NCI-H345 treated with DMSO at 0.1 percent for 48 hours (cell line): ENCODE data around the gene TMEM114.

Source experiments
- DNase-seq: peaks from one replicate; lab custom pipeline; 2025; ENCODE audit not compliant: unreplicated experiment; lab: John Stamatoyannopoulos, UW

Gene TMEM114

DNA sequence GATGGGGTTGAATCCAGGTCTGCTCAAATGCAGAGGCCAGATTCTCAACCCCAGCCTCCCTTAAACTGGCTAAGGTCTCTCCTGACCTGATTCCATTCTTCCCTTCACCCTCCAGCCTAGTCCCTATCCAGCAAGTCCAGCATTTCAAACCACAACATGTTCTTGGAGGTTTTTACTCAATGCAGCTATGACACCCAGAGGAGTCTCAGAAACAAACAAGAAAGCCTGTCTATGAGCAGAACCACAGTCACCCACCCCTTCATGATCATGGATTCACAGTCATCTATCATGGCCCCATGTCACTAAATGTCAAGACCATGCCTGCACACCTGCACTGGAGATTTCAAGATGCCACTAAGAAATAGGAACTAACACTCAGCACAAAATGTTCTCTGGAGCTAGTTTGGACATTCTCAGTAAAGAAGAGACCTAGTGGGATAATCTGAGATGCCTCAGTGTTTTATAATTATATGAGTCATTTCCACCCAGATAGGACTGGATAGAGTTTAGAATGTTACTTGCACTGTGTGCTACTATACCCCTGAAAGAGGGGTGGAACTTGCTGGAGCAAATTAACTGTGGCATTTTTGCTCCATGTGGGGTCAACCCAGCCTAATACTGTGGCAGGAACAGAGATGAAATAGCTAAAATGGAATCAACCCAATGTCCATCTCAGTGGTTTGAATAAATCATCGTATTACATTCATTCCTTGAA, 21.7 kb upstream of the TMEM114 start:
- no peak for DNase-seq

DNA sequence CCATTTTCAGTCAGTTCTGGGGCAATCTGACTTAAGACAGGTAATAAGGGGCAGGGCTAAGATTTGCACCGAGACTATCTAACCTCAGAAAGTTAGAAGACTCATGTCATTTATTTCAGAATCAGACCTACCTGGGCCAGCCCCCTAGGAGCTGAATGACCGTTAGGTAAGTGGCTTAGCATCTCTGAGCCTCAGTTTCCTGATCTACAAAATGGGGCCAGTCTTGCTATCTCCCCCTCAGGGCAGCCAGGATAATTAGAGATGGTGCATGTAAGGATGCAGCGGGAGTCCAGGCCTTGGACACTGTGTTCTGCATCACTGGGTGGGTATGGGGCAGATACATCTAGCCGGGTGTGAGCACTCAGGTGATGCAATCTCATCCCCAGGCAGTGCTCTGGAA, 20.8 kb upstream of the TMEM114 start:
- no peak for DNase-seq

DNA sequence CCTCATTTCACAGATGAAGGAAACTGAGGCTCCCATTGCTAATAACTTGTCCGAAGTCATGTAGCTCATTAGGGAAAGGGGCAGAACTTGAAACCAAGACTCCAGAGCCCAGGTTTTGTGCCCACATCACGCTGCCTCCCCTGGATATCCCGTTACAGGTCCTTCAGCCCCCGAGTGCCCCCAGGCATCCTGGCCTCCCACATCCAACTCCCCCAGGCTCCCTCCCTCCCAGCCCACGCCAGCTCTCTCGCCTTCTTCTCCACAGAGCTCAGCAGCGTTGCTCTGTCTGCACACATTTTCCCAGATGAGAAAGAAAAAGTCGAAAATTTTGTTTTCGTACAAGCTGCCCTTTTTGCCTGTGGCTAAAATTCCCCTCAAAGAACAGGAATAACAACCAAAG, 16.9 kb upstream of the TMEM114 start:
- DNase-seq: no peak

DNA sequence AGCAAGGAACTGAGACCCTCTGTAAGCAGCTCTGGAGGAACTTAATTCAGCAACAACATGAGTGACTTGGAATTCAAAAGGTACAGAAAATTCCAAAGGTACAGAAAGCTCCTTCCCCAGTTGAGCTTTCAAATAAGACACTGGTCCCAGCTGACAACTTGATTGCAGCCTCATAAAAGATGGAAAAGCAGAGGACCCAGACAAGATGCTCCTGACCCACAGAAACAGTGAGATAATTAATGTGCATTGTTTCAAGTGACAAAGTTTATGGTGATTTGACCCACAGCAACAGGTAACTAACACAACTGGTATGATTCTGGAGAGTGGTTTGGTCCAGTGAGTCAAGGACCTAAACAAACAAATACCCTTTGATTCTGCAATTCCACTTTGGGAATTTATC, 15.2 kb upstream of the TMEM114 start:
- no peak for DNase-seq

DNA sequence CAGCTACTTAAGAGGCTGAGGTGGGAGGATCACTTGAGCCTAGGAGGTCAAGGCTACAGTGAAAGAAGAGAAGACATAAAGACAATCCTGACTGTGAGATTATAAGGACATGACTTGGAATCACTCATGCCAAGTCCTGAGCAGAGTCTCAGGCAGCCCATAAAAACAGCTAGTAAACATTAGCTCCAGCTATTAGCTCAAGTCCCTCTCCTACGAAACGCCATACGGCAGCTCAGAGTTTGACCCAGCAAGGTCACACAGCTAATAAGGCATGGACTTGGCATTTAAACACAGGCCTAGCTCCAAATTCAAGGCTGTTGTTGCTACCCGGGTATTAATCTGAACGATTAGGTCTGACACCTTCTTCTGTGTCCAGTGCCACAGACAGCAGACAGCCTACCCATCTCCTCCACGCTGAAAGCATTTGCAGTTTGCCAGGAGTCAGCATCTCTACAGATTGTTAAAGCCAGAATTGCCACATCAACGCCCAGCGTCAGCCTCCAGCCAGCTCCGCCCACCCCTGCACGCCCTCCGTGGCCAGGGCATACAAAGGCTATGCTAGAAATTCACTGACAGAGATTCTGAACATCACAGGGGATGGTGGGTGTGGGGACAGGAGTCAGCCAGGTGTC, 9.9 kb upstream of the TMEM114 start:
- DNase-seq: no peak

DNA sequence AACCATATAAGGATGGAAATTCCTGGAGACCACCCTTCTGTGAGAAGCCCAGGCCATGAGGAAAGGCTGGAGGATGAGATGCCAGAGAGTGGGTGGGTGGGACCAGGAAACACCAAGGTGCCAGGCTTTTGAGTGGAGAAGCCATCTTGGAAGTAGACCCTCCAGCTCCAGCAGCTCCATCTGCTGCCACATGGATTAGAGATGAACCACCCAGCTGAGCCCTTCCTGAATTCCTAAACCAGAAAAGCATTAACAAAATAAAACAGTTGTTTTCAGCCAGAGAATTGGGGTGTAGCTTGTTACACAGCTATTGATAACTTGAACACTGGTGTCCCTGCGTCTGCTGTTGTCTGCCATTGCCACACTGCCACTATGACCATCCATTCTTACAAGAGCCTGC, 6.3 kb upstream of the TMEM114 start:
- no peak for DNase-seq

DNA sequence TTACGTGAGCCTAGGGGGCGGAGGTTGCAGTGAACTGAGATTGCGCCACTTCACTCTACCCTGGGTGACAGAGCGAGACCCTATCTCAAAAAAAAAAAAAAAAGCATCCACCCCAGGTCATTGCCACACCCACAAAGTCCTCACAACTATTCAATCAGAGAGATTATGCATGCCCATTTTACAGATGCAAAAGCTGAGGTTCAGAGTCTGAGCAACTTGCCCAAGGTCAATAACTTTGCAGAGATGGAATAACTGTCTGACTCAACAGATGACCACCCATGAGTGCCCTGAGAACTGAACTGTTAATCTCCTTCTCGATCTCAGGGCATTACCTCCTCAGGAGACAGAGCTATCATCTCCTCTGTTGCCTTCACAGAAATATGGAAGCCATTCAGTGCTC, 5.5 kb upstream of the TMEM114 start:
- no peak for DNase-seq

DNA sequence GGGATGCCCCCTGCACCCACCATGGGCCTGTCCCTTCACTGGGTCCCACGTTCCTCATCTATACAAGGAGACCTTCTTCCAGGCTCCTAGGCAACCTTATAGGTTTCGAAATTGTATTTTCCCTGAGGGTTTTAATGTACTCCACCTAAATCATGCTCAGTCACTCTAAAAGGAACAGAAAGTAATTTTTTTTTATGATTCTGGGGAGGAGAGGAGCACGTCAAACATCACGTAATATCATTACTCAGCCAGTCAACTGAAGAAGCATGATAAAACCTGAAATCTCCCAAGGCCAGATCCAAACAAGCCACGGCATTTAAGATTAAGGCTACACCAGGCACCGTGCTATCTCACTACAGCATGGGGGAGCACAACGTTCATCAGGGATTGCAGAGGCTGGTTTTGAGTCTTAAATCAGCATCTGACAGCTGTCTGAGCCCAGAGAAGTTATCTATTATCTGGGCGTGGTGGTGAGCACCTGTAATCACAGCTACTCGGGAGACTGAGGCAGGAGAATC, 3.9 kb upstream of the TMEM114 start:
- no peak for DNase-seq

DNA sequence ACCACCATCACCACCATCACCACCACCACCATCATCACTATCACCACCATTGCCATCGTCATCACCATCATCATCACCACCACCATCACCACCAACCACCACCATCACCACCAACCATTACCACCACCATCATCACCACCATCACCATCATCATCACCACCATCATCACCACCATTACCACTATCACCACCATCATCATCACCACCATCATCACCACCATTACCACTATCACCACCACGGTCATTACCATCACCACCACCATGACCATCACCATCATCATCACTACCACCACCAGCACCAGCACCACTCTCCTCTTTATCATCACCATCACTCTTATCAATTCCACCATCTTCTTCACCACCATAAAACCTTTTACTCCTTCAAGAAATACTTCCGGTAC, 1.1 kb upstream of the TMEM114 start:
- no peak for DNase-seq

DNA sequence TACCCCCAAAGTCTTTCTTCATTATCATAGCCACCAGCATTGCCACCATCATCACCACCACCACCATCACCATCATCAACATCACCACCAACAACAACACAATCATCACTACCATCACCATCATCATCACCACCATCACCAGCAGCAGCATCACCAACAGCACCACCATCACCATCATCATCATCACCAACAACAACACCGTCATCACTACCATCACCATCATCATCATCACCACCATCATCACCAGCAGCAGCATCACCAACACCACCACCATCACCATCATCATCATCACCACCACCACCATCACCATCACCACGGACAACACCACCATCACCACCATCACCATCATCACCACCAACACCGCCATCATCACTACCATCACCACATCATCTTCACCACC, 500 bp upstream of the TMEM114 start:
- no peak for DNase-seq

DNA sequence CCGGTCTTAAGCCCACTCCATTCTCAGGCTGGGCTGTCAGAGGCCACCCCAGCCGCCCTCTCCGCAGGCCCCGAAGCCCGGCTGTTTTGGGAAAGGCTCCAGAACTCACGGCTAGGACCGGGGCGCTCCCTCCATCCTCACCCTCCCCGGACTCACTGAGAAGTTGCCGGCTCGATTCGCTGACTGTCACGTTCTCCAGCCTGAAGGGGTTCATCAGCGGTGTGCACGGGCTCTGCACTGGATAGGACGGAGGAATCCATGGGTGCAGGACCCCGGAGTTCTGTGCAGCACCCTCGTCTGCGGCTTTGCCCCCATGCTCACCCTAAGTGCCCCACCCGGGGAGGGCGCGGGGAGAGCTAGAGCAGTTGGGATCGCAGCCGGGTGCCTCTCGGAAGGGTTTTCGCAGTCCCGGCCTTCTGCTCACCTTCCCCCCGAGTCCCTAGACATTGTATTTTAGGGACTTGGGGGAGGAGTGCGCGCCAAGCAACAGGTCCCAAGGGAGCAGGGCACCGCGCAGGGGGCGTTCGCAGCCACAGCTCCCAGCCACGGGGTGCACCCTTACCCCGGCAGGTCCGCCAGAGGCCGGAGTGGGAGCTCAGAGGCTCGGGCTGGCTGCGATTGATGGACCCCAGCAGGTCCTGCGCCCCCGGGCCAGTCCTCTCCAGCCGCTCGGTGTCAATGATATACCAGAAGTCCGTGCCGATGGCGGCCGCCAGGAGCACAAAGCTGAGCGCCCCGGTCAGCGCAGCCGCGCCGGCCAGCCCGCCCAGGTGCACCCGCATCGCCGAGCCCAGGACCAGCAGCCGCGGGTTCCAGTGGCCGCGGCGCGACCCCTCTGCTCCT, 1.0 kb downstream of the TMEM114 start:
- no peak for DNase-seq

DNA sequence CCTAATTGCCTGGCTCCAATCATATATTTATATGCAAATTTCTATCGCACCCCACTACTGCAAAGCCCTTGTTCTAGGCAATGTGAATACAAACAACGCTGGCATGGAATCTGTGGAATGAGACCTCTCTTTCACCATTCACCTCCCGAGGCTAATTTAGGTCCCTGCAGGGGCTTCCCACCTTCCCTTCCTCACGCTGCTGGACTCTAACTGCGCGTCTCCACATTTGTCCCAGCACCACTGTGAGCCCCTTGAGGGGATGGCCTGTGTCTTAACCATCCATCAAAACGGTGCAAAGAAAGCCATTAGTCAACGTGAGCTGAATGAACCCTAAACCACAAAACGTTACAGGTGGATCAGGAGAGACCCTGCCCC, 1.6 kb downstream of the TMEM114 start:
- no peak for DNase-seq

DNA sequence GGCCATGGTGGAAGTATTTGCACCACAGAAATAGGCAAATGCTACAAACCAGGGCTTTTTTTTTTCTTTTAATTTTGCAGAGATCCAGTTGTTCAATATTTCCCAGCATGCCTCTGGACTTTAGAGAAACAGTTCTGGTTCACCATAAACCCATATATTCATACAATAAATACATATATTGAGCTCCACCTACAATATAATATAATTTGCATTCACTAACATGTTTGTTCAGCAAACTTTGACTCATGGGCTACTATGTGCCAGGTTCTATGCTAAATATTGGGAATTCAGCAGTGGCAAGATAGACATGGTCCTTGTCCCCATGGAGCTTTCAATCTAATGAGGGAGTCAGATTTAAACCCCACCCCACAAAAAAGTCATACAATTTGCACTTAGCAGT, 3.2 kb downstream of the TMEM114 start:
- DNase-seq: no peak

DNA sequence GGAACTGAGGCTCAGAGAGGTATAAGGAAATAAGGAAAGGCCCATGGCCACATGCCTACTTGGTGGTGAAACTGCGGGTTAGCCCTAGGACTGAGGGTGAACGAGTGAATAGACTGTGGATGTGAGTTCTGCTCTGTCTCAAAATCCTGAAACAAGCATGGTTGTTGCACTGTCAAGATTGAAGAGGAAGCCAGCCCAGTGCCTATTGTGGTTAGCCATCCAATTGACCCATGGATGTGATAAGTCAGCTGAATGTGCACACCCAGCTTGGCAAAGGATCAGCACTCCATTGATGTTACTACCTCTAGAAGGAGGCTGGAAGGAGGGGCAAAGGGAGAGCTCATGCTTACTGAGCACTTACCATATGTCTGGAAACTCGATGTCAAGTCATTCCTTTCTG, 4.5 kb downstream of the TMEM114 start:
- no peak for DNase-seq

DNA sequence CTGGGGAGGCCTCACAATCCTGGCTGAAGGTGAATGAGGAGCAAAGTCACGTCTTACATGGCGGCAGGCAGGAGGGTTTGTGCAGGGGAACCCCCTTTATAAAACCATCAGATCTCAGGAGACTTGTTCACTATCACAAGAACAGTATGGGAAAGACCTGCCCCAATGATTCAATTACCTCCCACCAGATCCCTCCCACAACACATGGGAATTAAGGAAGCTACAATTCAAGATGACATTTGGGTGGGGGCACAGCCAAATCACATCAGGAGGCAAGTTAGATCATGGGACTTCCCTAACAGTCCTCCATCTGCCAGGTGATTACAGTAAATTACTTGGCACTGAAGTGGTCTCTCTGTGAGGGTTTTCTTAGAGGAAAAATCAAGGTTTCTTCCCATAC, 5.3 kb downstream of the TMEM114 start:
- DNase-seq: no peak

DNA sequence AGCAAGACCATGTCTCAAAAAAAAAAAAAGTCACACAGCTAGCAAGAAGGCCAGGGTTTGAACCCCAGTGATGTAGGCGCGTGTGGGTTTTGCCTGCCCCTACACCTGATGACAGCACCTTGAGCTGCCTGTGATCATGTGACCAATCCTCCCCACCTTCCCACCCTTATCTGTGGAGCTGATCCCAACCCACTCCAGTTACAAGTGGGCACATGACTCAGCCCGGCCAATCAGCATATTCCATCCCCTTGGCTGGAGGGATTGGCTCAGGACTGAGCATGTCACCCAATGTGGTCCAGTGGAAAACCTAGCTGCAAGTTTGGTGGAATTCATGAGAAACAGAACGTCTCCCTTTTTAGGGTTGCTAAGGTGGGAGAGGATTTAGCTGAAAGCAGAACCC, 6.6 kb downstream of the TMEM114 start:
- DNase-seq: no peak

DNA sequence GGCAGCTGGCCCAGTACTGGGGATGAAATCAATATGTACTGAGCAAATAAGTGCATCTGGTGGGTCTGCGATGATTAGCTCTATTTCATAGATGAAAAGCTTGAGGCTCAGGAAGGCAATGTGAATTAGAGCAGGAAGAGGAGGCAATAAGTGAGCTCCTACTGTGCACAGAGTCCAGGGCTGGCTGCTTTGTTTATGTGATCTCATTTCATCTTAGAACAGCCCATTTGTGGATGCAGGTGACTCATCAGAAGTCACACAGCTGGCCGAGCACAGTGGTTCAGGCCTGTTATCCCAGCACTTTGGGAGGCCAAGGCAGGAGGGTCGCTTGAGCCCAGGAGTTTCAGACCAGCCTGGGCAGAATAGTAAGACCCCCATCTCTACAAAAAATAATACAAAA, 7.1 kb downstream of the TMEM114 start:
- DNase-seq: no peak

DNA sequence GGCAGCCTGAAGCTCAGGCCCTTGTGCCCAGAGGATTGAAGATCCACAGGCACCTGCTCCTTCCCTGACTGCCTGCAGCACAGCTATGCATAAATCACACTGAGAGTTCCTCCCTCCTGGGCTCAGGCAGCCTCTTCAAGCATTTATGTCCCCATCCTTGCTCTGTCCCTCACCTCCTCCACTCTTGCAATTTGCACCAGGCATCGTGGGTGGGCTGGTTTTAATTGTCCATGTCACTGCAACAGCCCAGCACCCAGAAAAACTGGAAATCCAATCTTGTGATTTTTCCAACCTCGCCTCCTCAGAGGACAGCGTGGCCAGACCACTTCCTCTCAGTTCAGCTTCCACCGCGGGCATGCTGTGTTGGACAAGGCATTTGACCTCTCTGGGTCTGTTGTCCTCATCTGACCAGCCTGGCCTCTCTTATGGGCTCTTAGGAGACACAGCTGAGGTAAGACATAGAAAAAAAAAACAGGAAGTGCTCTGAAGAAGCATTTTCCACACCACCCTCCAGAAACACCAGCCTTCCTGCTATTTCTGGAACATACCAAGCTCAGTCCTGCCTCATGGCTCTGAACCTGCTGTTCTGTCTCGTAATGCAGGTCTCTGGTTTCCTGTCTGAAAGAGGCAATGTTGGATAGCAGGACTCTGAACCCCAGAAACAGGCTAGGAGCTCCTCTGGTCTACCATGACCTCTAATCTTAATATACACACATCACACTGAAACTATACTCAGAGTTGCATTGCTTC, 8.3 kb downstream of the TMEM114 start:
- no peak for DNase-seq

DNA sequence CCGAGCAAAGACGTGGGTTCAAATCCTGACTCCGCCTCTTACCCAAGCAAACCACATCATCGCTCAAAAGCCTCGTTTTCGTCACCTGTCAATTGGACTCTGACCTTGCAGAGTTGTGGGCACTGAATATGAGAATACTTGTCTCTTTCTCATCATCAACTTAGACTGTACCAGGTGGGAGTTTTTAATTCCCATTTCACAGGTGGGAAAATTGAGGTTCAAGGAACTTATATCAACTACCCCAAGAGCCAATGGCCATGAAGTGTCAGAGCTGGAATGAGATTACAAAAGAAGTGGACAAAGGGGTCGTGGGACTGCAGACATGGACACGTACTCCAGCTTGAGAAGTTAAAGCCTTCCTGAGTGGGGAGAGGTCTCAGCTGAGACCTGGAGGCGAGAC, 10.8 kb downstream of the TMEM114 start:
- no peak for DNase-seq

DNA sequence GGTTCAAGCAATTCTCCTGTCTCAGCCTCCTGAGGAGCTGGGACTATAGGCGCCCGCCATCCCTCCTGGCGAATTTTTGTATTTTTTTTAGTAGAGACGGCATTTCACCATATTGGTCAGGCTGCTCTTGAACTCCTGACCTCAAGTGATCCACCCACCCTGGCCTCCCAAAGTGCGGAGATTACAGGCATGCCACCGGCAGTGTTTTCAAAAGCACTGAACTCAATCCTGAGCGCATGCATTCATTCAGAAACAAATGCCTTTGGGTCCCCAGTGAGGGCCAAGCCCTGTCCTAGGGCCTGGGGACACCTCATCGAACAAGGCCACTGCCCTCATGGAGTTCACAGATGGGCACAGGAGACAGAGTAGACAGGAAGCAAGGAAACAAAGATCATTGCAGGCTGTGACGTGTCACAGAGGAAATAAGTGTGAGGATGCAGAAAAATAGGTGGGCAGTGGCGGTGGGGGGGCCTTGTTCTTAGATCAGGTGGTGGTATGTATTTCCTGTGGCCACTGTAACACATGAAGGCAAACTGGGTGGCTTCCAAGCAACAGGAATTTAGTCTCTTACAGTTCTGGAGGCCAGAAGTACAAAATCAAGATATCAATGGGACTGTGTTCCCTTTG, 12.5 kb downstream of the TMEM114 start:
- DNase-seq: no peak
